Gastroesophageal sphincter (tissue), 4 donors: ENCODE results near the gene TGFBR3. TPM values are rescaled to one million over a fixed set of nuclear protein-coding genes. Genes with fewer than 3 reads are reported as not detected.

Experiments
- ATAC-seq: fragments of 150-250 bp; one replicate; pipeline ENCODE4 v1.9.1; 2016; ENCODE audit warnings: mild to moderate bottlenecking, moderate library complexity
- H3K27ac ChIP-seq, 4 donors: fragments of 200-600 bp; sonication (generic) in 3 of 4; 1 replicate in 3 of 4; 2 replicates in 1 of 4; pipeline ENCODE4 v1.5.1; 2016 to 2019
- H3K27me3 ChIP-seq: fragments of 200-600 bp; sonication (generic); one replicate; pipeline ENCODE4 v1.5.1; 2019
- H3K36me3 ChIP-seq, 2 donors: fragments of 200-600 bp; sonication (generic); one replicate each; pipeline ENCODE4 v1.5.1; 2019; ENCODE audit warnings: control low read depth in 1 of 2
- H3K4me1 ChIP-seq, 3 donors: fragments of 200-600 bp; sonication (generic); 1 replicate in 2 of 3; 2 replicates in 1 of 3; pipeline ENCODE4 v1.5.1; 2016 to 2019; ENCODE audit warnings: control low read depth in 2 of 3
- H3K4me3 ChIP-seq, 2 donors: fragments of 200-600 bp; sonication (generic); one replicate each; pipeline ENCODE4 v1.5.1; 2019; ENCODE audit warnings: mild to moderate bottlenecking in 1 of 2, moderate library complexity in 1 of 2
- H3K9me3 ChIP-seq, 3 donors: fragments of 200-600 bp; sonication (generic); one replicate each; pipeline ENCODE4 v1.5.1; 2017 to 2019; ENCODE audit warnings: control low read depth in 2 of 3
- EP300 ChIP-seq: sonication (generic); formaldehyde crosslinking; IDR thresholded peaks from one replicate; pipeline ENCODE4 v1.6.1; 2017; ENCODE audit warnings: antibody characterized with exemption, mild to moderate bottlenecking
- POLR2A ChIP-seq, 2 donors: fragments of 450-650 bp; IDR thresholded peaks; one replicate each; pipeline ENCODE4 v1.6.1; 2017; ENCODE audit warnings: antibody characterized with exemption in 2 of 2, mild to moderate bottlenecking in 2 of 2, moderate library complexity in 1 of 2
- POLR2AphosphoS5 ChIP-seq: sonication (generic); formaldehyde crosslinking; IDR thresholded peaks from one replicate; pipeline ENCODE4 v1.6.1; 2017; ENCODE audit warnings: antibody characterized with exemption
- WGBS, 2 donors: methylation state at CpG; one replicate each; pipeline ENCODE4 v1.1.5; 2018; ENCODE audit warnings: low coverage in 1 of 2; 5-methylcytosine and 5-hydroxymethylcytosine counted together
- total RNA-seq, 4 donors: library from RNA; depleted of rRNA; stranded (reverse); fragments of >200 nt; gene quantifications; one replicate each; pipeline ENCODE4 v1.1.0, GENCODE V29; 2016
- TF ChIP-seq, protein P1 (sequence below), 4 experiments: fragments of 200-600 bp in 2 of 4; fragments of 450-650 bp in 2 of 4; sonication (generic) in 1 of 4; IDR thresholded peaks; one replicate each; pipeline ENCODE4 v1.5.1; 2017 to 2019; ENCODE audit warnings: antibody characterized with exemption in 4 of 4, mild to moderate bottlenecking in 2 of 4, moderate library complexity in 2 of 4

TGFBR3 gene
- total RNA-seq, 4 donors from 2014 or later, result 176 to 315 (median 248) TPM

DNA sequence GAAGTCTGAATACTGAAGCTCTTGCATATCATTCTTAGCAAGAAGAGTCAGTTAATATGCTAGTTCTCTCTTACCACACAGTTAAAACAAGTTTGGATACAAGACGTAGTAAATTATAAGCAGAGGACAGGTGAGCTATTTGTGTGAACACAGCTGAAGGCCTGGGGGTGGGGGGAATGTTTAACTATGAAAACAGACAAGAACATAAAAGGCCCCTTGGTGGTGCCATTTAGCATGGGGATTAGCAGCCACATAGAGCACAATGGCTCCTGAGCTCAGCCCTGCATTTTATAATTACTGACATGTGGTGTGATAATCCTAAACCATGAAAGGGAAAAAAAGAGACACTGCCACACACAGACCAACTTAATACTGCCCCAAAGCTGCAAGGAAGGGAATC lies 94.8 kb downstream of the TGFBR3 start:
- ATAC-seq, result no peak
- Histone ChIP-seq H3K27me3 (no peaks in the 10 kb centered on the region), H3K36me3 (peaks cover 0 to 13% of the 10 kb centered on the region in 2 donors), H3K9me3 (no peaks in the 10 kb centered on the region), H3K4me3 (no peak overlapping the region), H3K27ac (peak overlapping the region in 3 of 4 donors; percentile 41 to 56 (median 41)), H3K4me1 (peaks cover 20 to 92% (median 51%) of the 10 kb centered on the region in 3 donors)
- TF ChIP-seq EP300, result no peak
- 56 to 63% methylated on average over 1 of the region's 1 CpG for WGBS, 2 donors

DNA sequence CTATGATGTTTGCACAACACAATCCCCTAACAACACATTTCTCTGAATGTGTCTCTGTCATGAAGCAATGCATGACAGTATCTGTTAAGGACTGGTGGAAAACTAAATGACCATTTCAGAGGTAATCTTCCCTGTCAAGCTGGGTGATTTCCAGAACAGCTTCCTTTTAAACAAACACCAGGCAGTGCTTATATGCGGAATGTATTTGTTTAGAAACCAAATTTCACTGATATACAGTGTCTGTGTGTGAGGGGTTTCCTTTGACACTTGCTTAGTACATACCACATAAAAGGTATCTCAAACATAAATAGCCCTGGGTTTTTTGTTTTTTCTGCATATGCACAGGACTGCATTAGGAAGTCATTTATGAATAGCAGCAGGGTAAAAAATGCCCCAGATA lies 95.6 kb downstream of the TGFBR3 start:
- no peaks in the 10 kb centered on the region for H3K27me3 ChIP-seq
- H3K27ac ChIP-seq, result peak overlapping the region in 3 of 4 donors; percentile 23 to 61 (median 56)
- no peak for ATAC-seq
- H3K4me1 ChIP-seq, result peaks cover 15 to 91% (median 48%) of the 10 kb centered on the region in 3 donors
- peaks cover 0 to 18% of the 10 kb centered on the region in 2 donors for H3K36me3 ChIP-seq
- H3K4me3 ChIP-seq, result no peak overlapping the region
- WGBS, 2 donors, result 17 to 38% methylated on average over 1 of the region's 1 CpG
- TF ChIP-seq, protein P1, sequence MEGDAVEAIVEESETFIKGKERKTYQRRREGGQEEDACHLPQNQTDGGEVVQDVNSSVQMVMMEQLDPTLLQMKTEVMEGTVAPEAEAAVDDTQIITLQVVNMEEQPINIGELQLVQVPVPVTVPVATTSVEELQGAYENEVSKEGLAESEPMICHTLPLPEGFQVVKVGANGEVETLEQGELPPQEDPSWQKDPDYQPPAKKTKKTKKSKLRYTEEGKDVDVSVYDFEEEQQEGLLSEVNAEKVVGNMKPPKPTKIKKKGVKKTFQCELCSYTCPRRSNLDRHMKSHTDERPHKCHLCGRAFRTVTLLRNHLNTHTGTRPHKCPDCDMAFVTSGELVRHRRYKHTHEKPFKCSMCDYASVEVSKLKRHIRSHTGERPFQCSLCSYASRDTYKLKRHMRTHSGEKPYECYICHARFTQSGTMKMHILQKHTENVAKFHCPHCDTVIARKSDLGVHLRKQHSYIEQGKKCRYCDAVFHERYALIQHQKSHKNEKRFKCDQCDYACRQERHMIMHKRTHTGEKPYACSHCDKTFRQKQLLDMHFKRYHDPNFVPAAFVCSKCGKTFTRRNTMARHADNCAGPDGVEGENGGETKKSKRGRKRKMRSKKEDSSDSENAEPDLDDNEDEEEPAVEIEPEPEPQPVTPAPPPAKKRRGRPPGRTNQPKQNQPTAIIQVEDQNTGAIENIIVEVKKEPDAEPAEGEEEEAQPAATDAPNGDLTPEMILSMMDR (IDR thresholded peaks at IDR 0.05), result no peak
- TF ChIP-seq POLR2AphosphoS5, result no peak
- no peak for TF ChIP-seq EP300
- TF ChIP-seq POLR2A (IDR thresholded peaks at IDR 0.05), result no peak
- H3K9me3 ChIP-seq, result no peaks in the 10 kb centered on the region

DNA sequence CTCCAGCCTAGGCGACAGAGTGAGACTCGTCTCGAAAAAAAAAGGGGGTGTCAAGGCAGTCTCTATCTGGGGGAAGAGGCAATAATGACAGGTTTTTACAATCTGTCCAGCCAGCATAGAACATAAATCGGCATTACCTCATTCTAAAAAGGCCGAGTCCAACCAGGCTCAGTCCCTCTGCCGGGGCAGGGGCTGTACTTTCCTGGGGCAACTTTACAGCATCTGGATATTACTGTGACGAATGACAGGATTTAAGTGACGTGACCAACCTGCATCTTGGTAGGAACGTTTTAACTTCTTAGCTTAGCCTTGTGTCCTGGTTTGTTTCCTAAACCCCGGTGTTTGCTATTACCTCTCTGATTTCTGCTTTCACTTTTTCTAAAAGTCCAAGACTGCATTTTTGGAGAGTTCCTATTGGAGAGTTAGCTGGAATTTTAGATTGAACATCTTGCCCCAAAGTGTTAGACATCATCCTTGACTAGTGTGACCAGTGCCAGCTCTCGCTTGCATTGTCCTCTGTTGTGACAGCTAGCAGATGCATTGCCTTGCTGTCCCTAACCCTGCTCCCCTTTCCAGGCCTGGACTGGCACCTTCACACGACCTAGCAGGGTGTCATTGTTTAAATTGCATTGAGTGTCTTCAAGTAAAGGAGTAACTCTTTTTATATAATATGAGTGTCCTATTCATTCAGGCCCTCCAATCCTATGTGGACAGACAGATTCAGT lies 96.5 kb downstream of the TGFBR3 start:
- TF ChIP-seq, protein P1 (IDR thresholded peaks at IDR 0.05), result no peak
- TF ChIP-seq POLR2A (IDR thresholded peaks at IDR 0.05) (no peak), EP300 (no peak), POLR2AphosphoS5 (no peak)
- Histone ChIP-seq H3K4me3 (no peak overlapping the region), H3K9me3 (no peaks in the 10 kb centered on the region), H3K4me1 (peaks cover 12 to 91% (median 46%) of the 10 kb centered on the region in 3 donors), H3K36me3 (peaks cover 0 to 19% of the 10 kb centered on the region in 2 donors), H3K27me3 (no peaks in the 10 kb centered on the region), H3K27ac (peak overlapping the region in 3 of 4 donors; percentile 42 to 61 (median 56))
- no peak for ATAC-seq
- WGBS, 2 donors, result 68 to 69% methylated on average over 8 to 11 of the region's 12 CpGs

DNA sequence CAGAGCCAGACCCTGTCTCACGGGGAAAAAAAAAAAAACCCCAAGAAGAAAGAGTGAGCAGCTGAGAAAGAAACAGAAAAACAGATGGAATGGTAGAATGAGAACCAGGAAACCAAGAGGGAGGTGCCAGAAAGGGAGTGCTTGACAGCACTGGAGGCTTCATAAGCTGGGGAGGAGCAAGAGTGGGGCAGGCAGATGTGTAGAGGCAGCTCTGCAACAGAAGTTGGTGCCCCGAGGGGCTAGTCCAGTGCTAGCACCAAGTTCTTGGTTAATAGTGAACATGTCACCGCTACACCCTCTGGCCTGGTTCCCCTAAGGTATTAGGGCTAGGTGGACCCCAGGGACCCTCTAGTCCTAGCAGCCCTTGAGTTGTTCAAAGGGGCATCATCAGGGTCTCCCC lies 98.0 kb downstream of the TGFBR3 start:
- no peak for ATAC-seq
- WGBS, 2 donors, result 76 to 92% methylated on average over 2 to 3 of the region's 3 CpGs
- H3K36me3 ChIP-seq, result peaks cover 0 to 23% of the 10 kb centered on the region in 2 donors
- peaks cover 13 to 91% (median 48%) of the 10 kb centered on the region in 3 donors for H3K4me1 ChIP-seq
- H3K4me3 ChIP-seq, result no peak overlapping the region
- peak overlapping the region in 2 of 4 donors; percentile 52 to 61 for H3K27ac ChIP-seq
- H3K27me3 ChIP-seq, result no peaks in the 10 kb centered on the region
- H3K9me3 ChIP-seq, result no peaks in the 10 kb centered on the region
- TF ChIP-seq EP300 (no peak), POLR2AphosphoS5 (no peak)
- TF ChIP-seq, protein P1 (IDR thresholded peaks at IDR 0.05), result no peak

DNA sequence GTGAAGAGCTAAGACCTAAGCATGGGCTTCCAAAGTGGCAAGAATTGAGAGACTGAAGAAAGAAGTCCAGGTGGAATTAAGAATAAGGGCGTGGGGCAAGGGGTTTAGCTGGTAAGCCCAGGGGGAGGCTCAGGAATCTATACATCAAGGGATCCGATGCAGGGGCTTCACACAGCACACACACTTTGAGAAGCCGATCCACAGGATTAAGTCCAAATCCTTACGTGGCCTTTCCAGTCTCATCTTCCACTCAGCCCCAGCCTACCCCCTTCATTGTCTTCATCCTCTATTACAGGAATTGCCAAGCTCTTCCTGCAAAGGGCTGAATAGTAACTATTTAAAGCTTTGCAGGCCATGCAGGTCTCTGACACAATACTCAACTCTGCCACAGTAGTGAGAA lies 101.3 kb downstream of the TGFBR3 start:
- WGBS, 2 donors, result 89 to 93% methylated on average over 3 to 4 of the region's 4 CpGs
- Histone ChIP-seq H3K9me3 (no peaks in the 10 kb centered on the region), H3K36me3 (peaks cover 0 to 33% of the 10 kb centered on the region in 2 donors), H3K27ac (peak overlapping the region in 1 of 4 donors; percentile 33), H3K4me1 (peaks cover 18 to 90% (median 30%) of the 10 kb centered on the region in 3 donors), H3K27me3 (no peaks in the 10 kb centered on the region), H3K4me3 (no peak overlapping the region)
- TF ChIP-seq, protein P1 (IDR thresholded peaks at IDR 0.05), result no peak
- no peak for TF ChIP-seq EP300
- TF ChIP-seq POLR2AphosphoS5, result no peak
- TF ChIP-seq POLR2A (IDR thresholded peaks at IDR 0.05), result no peak
- ATAC-seq, result no peak
